ENCODE data around the gene TTLL6.

The TTLL6 gene

GRCh38 chr17:48776602-48777001 lies 40.4 kb downstream of the TTLL6 start:
- DNase-seq (ENCODE audit: low spot score): no peak
- no peak for TF ChIP-seq CTCF (IDR thresholded peaks at IDR 0.05; ENCODE audit: extremely low read depth, missing control alignments)

- TF ChIP-seq CTCF (IDR thresholded peaks at IDR 0.05; ENCODE audit: extremely low read depth, missing control alignments): no peak
- DNase-seq (ENCODE audit: low spot score): no peak
Observed at GRCh38 chr17:48773245-48773644, 43.8 kb downstream of the TTLL6 start.

- no peak for TF ChIP-seq CTCF (IDR thresholded peaks at IDR 0.05; ENCODE audit: extremely low read depth, missing control alignments)
- no peak for DNase-seq (ENCODE audit: low spot score)
Observed at GRCh38 chr17:48770954-48771353, 46.1 kb downstream of the TTLL6 start.

- TF ChIP-seq CTCF (IDR thresholded peaks at IDR 0.05; ENCODE audit: extremely low read depth, missing control alignments): no peak
- DNase-seq (ENCODE audit: low spot score): no peak
Observed at GRCh38 chr17:48769009-48769675, 47.9 kb downstream of the TTLL6 start.

GRCh38 chr17:48767263-48767774 lies 49.7 kb downstream of the TTLL6 start:
- DNase-seq (ENCODE audit: low spot score): no peak

GRCh38 chr17:48761114-48761513 lies 55.9 kb downstream of the TTLL6 start:
- no peak for TF ChIP-seq CTCF (IDR thresholded peaks at IDR 0.05; ENCODE audit: extremely low read depth, missing control alignments)
- DNase-seq (ENCODE audit: low spot score): no peak

More at GRCh38 chr17:48767263-48767774, 49.7 kb downstream of the TTLL6 start:
- TF ChIP-seq CTCF (IDR thresholded peaks at IDR 0.05; ENCODE audit: extremely low read depth, missing control alignments): no peak

- DNase-seq (ENCODE audit: low spot score): no peak
Observed at GRCh38 chr17:48760411-48760810, 56.6 kb downstream of the TTLL6 start.

More at GRCh38 chr17:48760411-48760810, 56.6 kb downstream of the TTLL6 start:
- TF ChIP-seq CTCF (IDR thresholded peaks at IDR 0.05; ENCODE audit: extremely low read depth, missing control alignments): no peak

Measured in GM20000 (cell line).